Tibial nerve (tissue), 3 donors: ENCODE results near the gene SULF2.

ENCODE experiments used
- POLR2A ChIP-seq, 2 donors: fragments of 450-650 bp; IDR thresholded peaks; one replicate each; pipeline ENCODE4 v1.6.1; 2017; ENCODE audit warnings: antibody characterized with exemption in 2 of 2, mild to moderate bottlenecking in 2 of 2, moderate library complexity in 2 of 2
- TF ChIP-seq, protein P1 (sequence below), 5 experiments: fragments of 200-600 bp in 3 of 5; fragments of 450-650 bp in 2 of 5; sonication (generic) in 3 of 5; IDR thresholded peaks; one replicate each; pipeline ENCODE4 v1.5.1; 2016 to 2019; ENCODE audit warnings: antibody characterized with exemption in 5 of 5, mild to moderate bottlenecking in 3 of 5, moderate library complexity in 2 of 5

DNA sequence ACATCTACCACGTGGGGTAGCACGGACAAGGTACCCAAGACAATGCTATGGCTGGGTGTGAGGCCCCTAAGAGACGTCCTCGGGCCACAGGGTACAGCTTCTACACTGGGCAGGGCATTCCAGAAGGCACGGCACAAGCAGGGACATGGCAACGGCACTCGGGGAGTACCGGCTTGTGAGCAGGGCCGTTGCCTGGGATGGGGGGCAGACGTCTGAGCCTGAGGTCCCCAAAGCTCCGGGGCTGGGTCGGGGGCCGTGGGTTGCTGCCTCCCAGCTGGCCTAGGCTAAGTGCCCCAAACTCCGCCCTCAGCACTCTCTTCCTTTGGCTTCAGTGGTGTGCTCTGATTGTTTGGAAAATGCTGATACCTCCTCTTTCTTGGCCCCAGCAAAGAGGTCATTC is 110.6 kb downstream of the SULF2 start:
- TF ChIP-seq, protein P1, sequence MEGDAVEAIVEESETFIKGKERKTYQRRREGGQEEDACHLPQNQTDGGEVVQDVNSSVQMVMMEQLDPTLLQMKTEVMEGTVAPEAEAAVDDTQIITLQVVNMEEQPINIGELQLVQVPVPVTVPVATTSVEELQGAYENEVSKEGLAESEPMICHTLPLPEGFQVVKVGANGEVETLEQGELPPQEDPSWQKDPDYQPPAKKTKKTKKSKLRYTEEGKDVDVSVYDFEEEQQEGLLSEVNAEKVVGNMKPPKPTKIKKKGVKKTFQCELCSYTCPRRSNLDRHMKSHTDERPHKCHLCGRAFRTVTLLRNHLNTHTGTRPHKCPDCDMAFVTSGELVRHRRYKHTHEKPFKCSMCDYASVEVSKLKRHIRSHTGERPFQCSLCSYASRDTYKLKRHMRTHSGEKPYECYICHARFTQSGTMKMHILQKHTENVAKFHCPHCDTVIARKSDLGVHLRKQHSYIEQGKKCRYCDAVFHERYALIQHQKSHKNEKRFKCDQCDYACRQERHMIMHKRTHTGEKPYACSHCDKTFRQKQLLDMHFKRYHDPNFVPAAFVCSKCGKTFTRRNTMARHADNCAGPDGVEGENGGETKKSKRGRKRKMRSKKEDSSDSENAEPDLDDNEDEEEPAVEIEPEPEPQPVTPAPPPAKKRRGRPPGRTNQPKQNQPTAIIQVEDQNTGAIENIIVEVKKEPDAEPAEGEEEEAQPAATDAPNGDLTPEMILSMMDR (IDR thresholded peaks at IDR 0.05): no peak
- TF ChIP-seq POLR2A (IDR thresholded peaks at IDR 0.05): no peak
